ENCODE data around the gene LIMS1. TPM values are rescaled to one million over a fixed set of nuclear protein-coding genes. Genes with fewer than 3 reads are reported as not detected.

LIMS1 gene
- total and polyA plus RNA-seq, 8 donors = 11.9 to 136 (median 34.2) TPM

DNA sequence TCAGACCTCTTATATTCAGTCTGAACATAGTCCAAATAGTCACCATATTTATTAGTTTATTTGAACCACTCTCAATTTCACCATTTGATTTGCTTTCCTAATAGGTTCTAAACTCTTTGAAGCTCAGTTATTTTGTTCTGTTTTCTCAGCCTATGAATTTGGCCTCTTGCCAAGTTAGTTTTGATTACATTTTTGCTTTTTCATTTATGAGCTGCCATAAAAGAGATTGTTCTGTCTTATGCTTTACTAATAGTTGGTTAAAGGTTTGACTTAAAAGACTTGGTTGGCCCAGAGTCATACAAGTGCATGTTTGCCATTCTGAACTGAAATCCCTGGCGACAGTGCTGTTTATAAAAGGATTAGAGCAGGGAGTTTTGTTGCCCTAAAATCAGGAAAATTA is 99.1 kb downstream of the LIMS1 start:
- H3K4me3 ChIP-seq = no peak overlapping the region
- peaks cover 58 to 87% (median 76%) of the 10 kb centered on the region in 4 donors for H3K4me1 ChIP-seq
- H3K27me3 ChIP-seq = no peaks in the 10 kb centered on the region
- H3K27ac ChIP-seq = peak overlapping the region in 4 of 5 donors; percentile 64 to 77 (median 72)
- H3K36me3 ChIP-seq = no peaks in the 10 kb centered on the region
- TF ChIP-seq EP300 (IDR thresholded peaks at IDR 0.05) (no peak), POLR2AphosphoS5 (IDR thresholded peaks at IDR 0.05) (no peak), POLR2A (IDR thresholded peaks at IDR 0.05) (no peak)
- TF ChIP-seq, protein P1, sequence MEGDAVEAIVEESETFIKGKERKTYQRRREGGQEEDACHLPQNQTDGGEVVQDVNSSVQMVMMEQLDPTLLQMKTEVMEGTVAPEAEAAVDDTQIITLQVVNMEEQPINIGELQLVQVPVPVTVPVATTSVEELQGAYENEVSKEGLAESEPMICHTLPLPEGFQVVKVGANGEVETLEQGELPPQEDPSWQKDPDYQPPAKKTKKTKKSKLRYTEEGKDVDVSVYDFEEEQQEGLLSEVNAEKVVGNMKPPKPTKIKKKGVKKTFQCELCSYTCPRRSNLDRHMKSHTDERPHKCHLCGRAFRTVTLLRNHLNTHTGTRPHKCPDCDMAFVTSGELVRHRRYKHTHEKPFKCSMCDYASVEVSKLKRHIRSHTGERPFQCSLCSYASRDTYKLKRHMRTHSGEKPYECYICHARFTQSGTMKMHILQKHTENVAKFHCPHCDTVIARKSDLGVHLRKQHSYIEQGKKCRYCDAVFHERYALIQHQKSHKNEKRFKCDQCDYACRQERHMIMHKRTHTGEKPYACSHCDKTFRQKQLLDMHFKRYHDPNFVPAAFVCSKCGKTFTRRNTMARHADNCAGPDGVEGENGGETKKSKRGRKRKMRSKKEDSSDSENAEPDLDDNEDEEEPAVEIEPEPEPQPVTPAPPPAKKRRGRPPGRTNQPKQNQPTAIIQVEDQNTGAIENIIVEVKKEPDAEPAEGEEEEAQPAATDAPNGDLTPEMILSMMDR (IDR thresholded peaks at IDR 0.05) = no peak
- DNase-seq = no peak
- 16 to 37% (median 24%) methylated on average over 1 of the region's 1 CpG for WGBS, 5 donors
- intact Hi-C loops (cut with DNase I; ENCODE audit: low total_unique reads) = no loop called here
- no peaks in the 10 kb centered on the region for H3K9me3 ChIP-seq

DNA sequence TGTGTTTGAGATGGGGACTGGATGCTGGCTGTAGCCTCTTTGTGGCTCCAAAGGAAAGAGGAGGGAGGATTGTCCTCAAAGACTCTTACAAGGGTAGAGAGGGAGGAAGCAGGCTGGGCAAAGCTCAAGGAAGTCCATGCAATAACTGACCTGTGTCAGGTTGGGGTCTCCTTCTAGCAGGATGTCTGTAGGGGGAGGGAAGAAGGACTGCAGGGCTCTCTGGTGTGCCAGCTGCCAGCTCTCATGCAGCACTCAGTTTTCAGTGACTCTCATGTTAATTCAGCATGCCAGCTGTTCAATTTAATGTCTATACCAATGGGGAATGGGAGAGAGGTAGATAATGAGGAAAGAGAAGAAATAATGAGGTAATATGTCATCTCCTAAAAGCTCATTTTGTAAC is 99.7 kb downstream of the LIMS1 start:
- DNase-seq = peak in 1 of 2 donors; percentile 39
- TF ChIP-seq POLR2AphosphoS5 (IDR thresholded peaks at IDR 0.05) (no peak), EP300 (IDR thresholded peaks at IDR 0.05) (no peak), POLR2A (IDR thresholded peaks at IDR 0.05) (no peak)
- TF ChIP-seq, protein P1 (IDR thresholded peaks at IDR 0.05) = no peak
- intact Hi-C loops (cut with DNase I; ENCODE audit: low total_unique reads) = no loop called here
- H3K4me3 ChIP-seq = no peak overlapping the region
- peaks cover 58 to 91% (median 74%) of the 10 kb centered on the region in 4 donors for H3K4me1 ChIP-seq
- no peaks in the 10 kb centered on the region for H3K27me3 ChIP-seq
- H3K36me3 ChIP-seq = no peaks in the 10 kb centered on the region
- peak overlapping the region; percentile 64 to 77 (median 75) for H3K27ac ChIP-seq
- no peaks in the 10 kb centered on the region for H3K9me3 ChIP-seq

DNA sequence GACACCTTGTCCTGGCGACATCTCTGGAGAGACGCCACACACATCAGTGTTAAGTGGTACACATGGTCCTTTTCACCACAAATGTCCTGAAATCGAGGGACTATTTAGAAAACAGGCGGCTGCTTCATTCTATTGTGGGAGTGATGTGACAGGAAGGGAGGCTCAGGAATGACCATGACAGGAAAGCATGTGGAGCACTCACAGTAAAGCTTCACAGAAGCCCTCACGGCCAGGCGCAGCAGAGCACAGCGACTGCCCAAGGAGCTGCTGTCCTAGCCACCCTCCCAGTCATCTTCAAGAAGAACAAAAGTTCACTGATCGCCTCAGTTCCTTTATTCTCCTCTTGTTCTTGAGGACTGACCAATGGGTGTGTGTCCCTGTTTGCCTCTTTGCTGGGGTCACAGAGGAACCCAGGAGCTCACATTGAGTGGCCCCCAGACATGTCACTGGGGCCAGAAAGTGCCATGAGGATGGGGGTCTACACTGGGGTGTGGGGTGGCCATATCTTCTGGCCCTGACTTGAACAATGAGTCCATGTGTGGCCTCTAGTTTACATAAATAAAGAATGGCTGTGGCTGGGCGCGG is 100.4 kb downstream of the LIMS1 start:
- Histone ChIP-seq H3K27me3 (no peaks in the 10 kb centered on the region), H3K36me3 (no peaks in the 10 kb centered on the region), H3K27ac (peak overlapping the region; percentile 16 to 77 (median 67)), H3K4me1 (peaks cover 62 to 94% (median 75%) of the 10 kb centered on the region in 4 donors), H3K9me3 (no peaks in the 10 kb centered on the region), H3K4me3 (no peak overlapping the region)
- intact Hi-C loops (cut with DNase I; ENCODE audit: low total_unique reads) = no loop called here
- DNase-seq = peak in 1 of 2 donors; percentile 20
- 66 to 81% (median 77%) methylated on average over 7 to 10 of the region's 10 CpGs for WGBS, 5 donors
- TF ChIP-seq EP300 (IDR thresholded peaks at IDR 0.05) = no peak
- TF ChIP-seq POLR2AphosphoS5 (IDR thresholded peaks at IDR 0.05) = no peak
- TF ChIP-seq POLR2A (IDR thresholded peaks at IDR 0.05) = no peak
- TF ChIP-seq, protein P1 (IDR thresholded peaks at IDR 0.05) = no peak

DNA sequence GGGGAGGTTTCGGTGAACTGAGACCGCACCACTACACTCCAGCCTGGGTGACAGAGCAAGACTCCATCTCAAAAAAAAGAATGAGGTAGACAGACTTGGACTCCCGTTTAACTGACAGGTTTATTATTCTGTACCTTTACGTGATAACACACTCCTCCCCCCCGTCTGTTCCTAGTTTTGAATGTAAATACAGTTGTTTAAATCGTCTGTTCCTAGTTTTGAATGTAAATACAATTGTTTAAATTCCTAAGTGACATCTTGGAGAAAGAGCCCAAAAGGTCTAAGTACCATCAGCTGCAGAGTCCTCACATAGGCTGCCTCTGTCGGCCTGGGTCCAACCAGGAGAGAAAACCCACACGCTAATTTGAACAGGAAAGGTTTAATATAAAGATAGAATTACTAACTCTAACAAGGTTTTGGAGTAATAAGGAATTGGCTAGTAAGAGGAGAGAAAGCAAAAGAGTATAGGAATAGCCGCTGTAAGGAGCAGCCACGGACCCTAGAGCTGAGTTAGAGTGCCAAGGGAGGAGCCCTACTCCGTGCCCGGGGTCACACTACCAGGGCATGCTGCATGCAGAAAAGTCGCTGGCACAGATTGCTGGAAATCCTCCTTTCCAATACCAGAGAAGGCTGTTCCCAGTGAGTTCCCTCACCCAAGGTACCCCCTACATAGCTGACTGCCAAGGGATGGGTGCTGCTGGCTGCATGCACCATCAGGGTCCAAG is 101.5 kb downstream of the LIMS1 start:
- H3K36me3 ChIP-seq = no peaks in the 10 kb centered on the region
- H3K27me3 ChIP-seq = no peaks in the 10 kb centered on the region
- no peak for DNase-seq
- TF ChIP-seq POLR2A (IDR thresholded peaks at IDR 0.05) (no peak), POLR2AphosphoS5 (IDR thresholded peaks at IDR 0.05) (no peak), EP300 (IDR thresholded peaks at IDR 0.05) (no peak)
- TF ChIP-seq, protein P1 (IDR thresholded peaks at IDR 0.05) = no peak
- H3K27ac ChIP-seq = peak overlapping the region; percentile 44 to 77 (median 67)
- no peak overlapping the region for H3K4me3 ChIP-seq
- intact Hi-C loops (cut with DNase I; ENCODE audit: low total_unique reads) = no loop called here
- H3K4me1 ChIP-seq = peaks cover 66 to 98% (median 82%) of the 10 kb centered on the region in 4 donors
- no peaks in the 10 kb centered on the region for H3K9me3 ChIP-seq
- WGBS, 5 donors = 38 to 55% (median 42%) methylated on average over 13 of the region's 13 CpGs

Measured in stomach (tissue), 9 donors.